ENCODE results near the gene BFSP1. TPM values are rescaled to one million over a fixed set of nuclear protein-coding genes. Genes with fewer than 3 reads are reported as not detected.

BFSP1 gene
- total RNA-seq, 1 donor from 2014 or later = 1.0 TPM

DNA sequence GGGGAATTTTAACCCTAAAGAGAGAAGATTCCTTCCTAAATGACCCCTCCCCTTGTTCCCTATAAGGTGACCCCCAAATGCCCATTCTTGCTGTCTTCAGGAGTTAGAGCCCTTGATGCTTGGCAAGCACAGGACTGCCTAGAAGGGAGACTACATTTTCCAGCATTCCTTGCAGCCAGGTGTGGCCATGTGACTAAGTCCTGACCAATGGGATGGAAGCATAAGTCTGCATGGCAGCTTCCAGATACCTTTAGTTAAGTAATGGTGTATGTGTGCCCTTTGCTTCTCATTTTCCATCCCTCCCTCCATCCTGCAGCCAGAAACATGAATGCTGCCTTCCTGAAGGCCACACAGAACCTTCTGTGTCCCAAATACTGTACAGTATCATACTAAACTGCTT lies 5.5 kb downstream of the BFSP1 start:
- H3K9ac ChIP-seq (ENCODE audit: low read depth in 1 of 3, low read length in 3 of 3) = no peak overlapping the region
- peaks cover 3 to 10% (median 8%) of the 10 kb centered on the region in 3 donors for H3K4me1 ChIP-seq (ENCODE audit: control insufficient read depth in 3 of 3, insufficient read depth in 3 of 3, low read length in 3 of 3)
- peaks cover 0 to 4% (median 0%) of the 10 kb centered on the region in 3 donors for H3K27me3 ChIP-seq (ENCODE audit: control insufficient read depth in 3 of 3, insufficient read depth in 3 of 3, low read length in 3 of 3)
- H3K4me3 ChIP-seq (ENCODE audit: low read length in 3 of 3) = no peak overlapping the region
- H3K9me3 ChIP-seq (ENCODE audit: control insufficient read depth in 3 of 3, low read length in 3 of 3) = no peaks in the 10 kb centered on the region
- no peaks in the 10 kb centered on the region for H3K36me3 ChIP-seq (ENCODE audit: control insufficient read depth in 3 of 3, insufficient read depth in 3 of 3, low read length in 3 of 3)
- H3K27ac ChIP-seq (ENCODE audit: low read depth, low read length) = no peak overlapping the region

- no peaks in the 10 kb centered on the region for H3K36me3 ChIP-seq (ENCODE audit: control insufficient read depth in 3 of 3, insufficient read depth in 3 of 3, low read length in 3 of 3)
- H3K4me1 ChIP-seq (ENCODE audit: control insufficient read depth in 3 of 3, insufficient read depth in 3 of 3, low read length in 3 of 3) = peaks cover 6 to 8% (median 6%) of the 10 kb centered on the region in 3 donors
- no peak overlapping the region for H3K4me3 ChIP-seq (ENCODE audit: low read length in 3 of 3)
- no peak overlapping the region for H3K27ac ChIP-seq (ENCODE audit: low read depth, low read length)
- no peaks in the 10 kb centered on the region for H3K27me3 ChIP-seq (ENCODE audit: control insufficient read depth in 3 of 3, insufficient read depth in 3 of 3, low read length in 3 of 3)
- no peak overlapping the region for H3K9ac ChIP-seq (ENCODE audit: low read depth in 1 of 3, low read length in 3 of 3)
- no peaks in the 10 kb centered on the region for H3K9me3 ChIP-seq (ENCODE audit: control insufficient read depth in 3 of 3, low read length in 3 of 3)
Measured at GRCh38 chr20:17525132-17525531, 6.0 kb downstream of the BFSP1 start.

GRCh38 chr20:17524560-17524959 lies 6.6 kb downstream of the BFSP1 start:
- no peaks in the 10 kb centered on the region for H3K9me3 ChIP-seq (ENCODE audit: control insufficient read depth in 3 of 3, low read length in 3 of 3)
- H3K27ac ChIP-seq (ENCODE audit: low read depth, low read length) = no peak overlapping the region
- peaks cover 6 to 8% (median 6%) of the 10 kb centered on the region in 3 donors for H3K4me1 ChIP-seq (ENCODE audit: control insufficient read depth in 3 of 3, insufficient read depth in 3 of 3, low read length in 3 of 3)
- H3K4me3 ChIP-seq (ENCODE audit: low read length in 3 of 3) = no peak overlapping the region
- no peaks in the 10 kb centered on the region for H3K27me3 ChIP-seq (ENCODE audit: control insufficient read depth in 3 of 3, insufficient read depth in 3 of 3, low read length in 3 of 3)
- no peak overlapping the region for H3K9ac ChIP-seq (ENCODE audit: low read depth in 1 of 3, low read length in 3 of 3)
- no peaks in the 10 kb centered on the region for H3K36me3 ChIP-seq (ENCODE audit: control insufficient read depth in 3 of 3, insufficient read depth in 3 of 3, low read length in 3 of 3)

- H3K27ac ChIP-seq (ENCODE audit: low read depth, low read length) = no peak overlapping the region
- no peak overlapping the region for H3K9ac ChIP-seq (ENCODE audit: low read depth in 1 of 3, low read length in 3 of 3)
- H3K36me3 ChIP-seq (ENCODE audit: control insufficient read depth in 3 of 3, insufficient read depth in 3 of 3, low read length in 3 of 3) = no peaks in the 10 kb centered on the region
- H3K9me3 ChIP-seq (ENCODE audit: control insufficient read depth in 3 of 3, low read length in 3 of 3) = no peaks in the 10 kb centered on the region
- H3K4me1 ChIP-seq (ENCODE audit: control insufficient read depth in 3 of 3, insufficient read depth in 3 of 3, low read length in 3 of 3) = peaks cover 6 to 8% (median 6%) of the 10 kb centered on the region in 3 donors
- H3K27me3 ChIP-seq (ENCODE audit: control insufficient read depth in 3 of 3, insufficient read depth in 3 of 3, low read length in 3 of 3) = no peaks in the 10 kb centered on the region
- H3K4me3 ChIP-seq (ENCODE audit: low read length in 3 of 3) = no peak overlapping the region
Measured at GRCh38 chr20:17523326-17523725, 7.9 kb downstream of the BFSP1 start.

DNA sequence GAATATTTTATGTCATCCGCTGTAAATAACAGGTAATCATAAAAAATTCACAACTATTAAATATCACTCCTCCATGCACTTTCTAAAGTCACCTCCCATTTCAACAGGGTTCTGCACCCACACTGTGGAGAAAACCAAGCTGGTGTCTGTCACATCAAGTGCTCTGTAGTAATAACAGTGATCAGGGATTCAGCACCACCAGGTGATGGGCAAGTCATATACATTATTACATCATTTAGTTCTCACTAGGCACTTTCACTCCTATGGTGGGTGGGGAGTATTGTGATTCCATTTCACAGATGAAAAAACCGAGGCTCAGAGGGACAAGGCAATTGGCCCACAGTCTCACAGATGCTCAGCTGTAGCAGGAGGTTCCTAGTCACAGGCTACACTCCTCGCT lies 8.7 kb downstream of the BFSP1 start:
- Histone ChIP-seq H3K4me3 (ENCODE audit: low read length in 3 of 3) (no peak overlapping the region), H3K36me3 (ENCODE audit: control insufficient read depth in 3 of 3, insufficient read depth in 3 of 3, low read length in 3 of 3) (no peaks in the 10 kb centered on the region), H3K9me3 (ENCODE audit: control insufficient read depth in 3 of 3, low read length in 3 of 3) (no peaks in the 10 kb centered on the region), H3K9ac (ENCODE audit: low read depth in 1 of 3, low read length in 3 of 3) (no peak overlapping the region), H3K27me3 (ENCODE audit: control insufficient read depth in 3 of 3, insufficient read depth in 3 of 3, low read length in 3 of 3) (no peaks in the 10 kb centered on the region), H3K27ac (ENCODE audit: low read depth, low read length) (no peak overlapping the region), H3K4me1 (ENCODE audit: control insufficient read depth in 3 of 3, insufficient read depth in 3 of 3, low read length in 3 of 3) (peaks cover 6 to 8% (median 6%) of the 10 kb centered on the region in 3 donors)

- Histone ChIP-seq H3K4me1 (ENCODE audit: control insufficient read depth in 3 of 3, insufficient read depth in 3 of 3, low read length in 3 of 3) (peaks cover 6 to 8% (median 6%) of the 10 kb centered on the region in 3 donors), H3K9me3 (ENCODE audit: control insufficient read depth in 3 of 3, low read length in 3 of 3) (no peaks in the 10 kb centered on the region), H3K36me3 (ENCODE audit: control insufficient read depth in 3 of 3, insufficient read depth in 3 of 3, low read length in 3 of 3) (no peaks in the 10 kb centered on the region), H3K9ac (ENCODE audit: low read depth in 1 of 3, low read length in 3 of 3) (no peak overlapping the region), H3K4me3 (ENCODE audit: low read length in 3 of 3) (no peak overlapping the region), H3K27ac (ENCODE audit: low read depth, low read length) (no peak overlapping the region), H3K27me3 (ENCODE audit: control insufficient read depth in 3 of 3, insufficient read depth in 3 of 3, low read length in 3 of 3) (no peaks in the 10 kb centered on the region)
Measured at GRCh38 chr20:17520583-17520982, 10.6 kb downstream of the BFSP1 start.

- Histone ChIP-seq H3K27me3 (ENCODE audit: control insufficient read depth in 3 of 3, insufficient read depth in 3 of 3, low read length in 3 of 3) (no peaks in the 10 kb centered on the region), H3K9ac (ENCODE audit: low read depth in 1 of 3, low read length in 3 of 3) (no peak overlapping the region), H3K4me3 (ENCODE audit: low read length in 3 of 3) (no peak overlapping the region), H3K36me3 (ENCODE audit: control insufficient read depth in 3 of 3, insufficient read depth in 3 of 3, low read length in 3 of 3) (no peaks in the 10 kb centered on the region), H3K4me1 (ENCODE audit: control insufficient read depth in 3 of 3, insufficient read depth in 3 of 3, low read length in 3 of 3) (peaks cover 6 to 8% (median 6%) of the 10 kb centered on the region in 3 donors), H3K27ac (ENCODE audit: low read depth, low read length) (no peak overlapping the region), H3K9me3 (ENCODE audit: control insufficient read depth in 3 of 3, low read length in 3 of 3) (no peaks in the 10 kb centered on the region)
Measured at GRCh38 chr20:17519606-17520285, 11.4 kb downstream of the BFSP1 start.

DNA sequence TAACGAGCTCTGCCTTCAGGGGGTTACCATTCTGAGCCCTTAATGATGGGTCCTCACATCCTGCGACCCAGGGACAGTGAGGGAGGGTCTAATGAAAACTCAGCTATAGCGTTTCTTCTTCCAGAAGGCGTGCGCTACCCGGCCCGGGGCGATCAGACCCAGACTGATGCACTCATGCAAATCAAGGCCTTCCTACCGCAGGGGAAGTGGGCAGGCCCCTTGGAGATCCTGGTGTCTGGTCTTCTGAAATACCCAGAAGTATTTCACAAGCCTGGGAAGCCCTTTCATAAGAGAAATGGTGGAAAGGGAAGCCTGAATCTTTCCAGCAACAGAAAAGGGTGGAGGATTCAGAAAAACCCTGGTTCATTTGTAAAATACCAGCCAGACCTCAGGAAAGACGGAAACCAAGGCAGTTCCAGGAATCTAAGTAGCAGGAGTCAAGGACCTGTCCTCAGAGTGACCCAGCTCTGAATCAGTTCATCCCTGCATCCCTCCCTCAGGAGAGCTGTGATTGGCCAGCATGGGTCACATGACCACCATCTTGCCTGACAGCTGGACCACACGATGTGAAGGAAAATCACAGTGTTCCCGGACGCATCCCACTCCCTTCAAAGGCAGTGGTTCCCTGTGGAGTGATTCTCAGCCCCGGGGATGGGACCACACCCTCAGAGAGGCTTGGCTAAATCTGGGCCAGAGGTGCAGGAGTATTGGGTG lies 12.7 kb downstream of the BFSP1 start:
- no peak overlapping the region for H3K9ac ChIP-seq (ENCODE audit: low read depth in 1 of 3, low read length in 3 of 3)
- H3K4me1 ChIP-seq (ENCODE audit: control insufficient read depth in 3 of 3, insufficient read depth in 3 of 3, low read length in 3 of 3) = peaks cover 1 to 6% (median 4%) of the 10 kb centered on the region in 3 donors
- no peak overlapping the region for H3K27ac ChIP-seq (ENCODE audit: low read depth, low read length)
- no peaks in the 10 kb centered on the region for H3K9me3 ChIP-seq (ENCODE audit: control insufficient read depth in 3 of 3, low read length in 3 of 3)
- no peaks in the 10 kb centered on the region for H3K36me3 ChIP-seq (ENCODE audit: control insufficient read depth in 3 of 3, insufficient read depth in 3 of 3, low read length in 3 of 3)
- H3K27me3 ChIP-seq (ENCODE audit: control insufficient read depth in 3 of 3, insufficient read depth in 3 of 3, low read length in 3 of 3) = no peaks in the 10 kb centered on the region
- no peak overlapping the region for H3K4me3 ChIP-seq (ENCODE audit: low read length in 3 of 3)

- Histone ChIP-seq H3K4me3 (ENCODE audit: low read length in 3 of 3) (no peak overlapping the region), H3K4me1 (ENCODE audit: control insufficient read depth in 3 of 3, insufficient read depth in 3 of 3, low read length in 3 of 3) (no peaks in the 10 kb centered on the region), H3K9ac (ENCODE audit: low read depth in 1 of 3, low read length in 3 of 3) (no peak overlapping the region), H3K36me3 (ENCODE audit: control insufficient read depth in 3 of 3, insufficient read depth in 3 of 3, low read length in 3 of 3) (no peaks in the 10 kb centered on the region), H3K27me3 (ENCODE audit: control insufficient read depth in 3 of 3, insufficient read depth in 3 of 3, low read length in 3 of 3) (no peaks in the 10 kb centered on the region), H3K27ac (ENCODE audit: low read depth, low read length) (no peak overlapping the region), H3K9me3 (ENCODE audit: control insufficient read depth in 3 of 3, low read length in 3 of 3) (no peaks in the 10 kb centered on the region)
Measured at GRCh38 chr20:17515053-17515452, 16.1 kb downstream of the BFSP1 start.

- Histone ChIP-seq H3K9ac (ENCODE audit: low read depth in 1 of 3, low read length in 3 of 3) (no peak overlapping the region), H3K27ac (ENCODE audit: low read depth, low read length) (no peak overlapping the region), H3K4me1 (ENCODE audit: control insufficient read depth in 3 of 3, insufficient read depth in 3 of 3, low read length in 3 of 3) (no peaks in the 10 kb centered on the region), H3K36me3 (ENCODE audit: control insufficient read depth in 3 of 3, insufficient read depth in 3 of 3, low read length in 3 of 3) (no peaks in the 10 kb centered on the region), H3K9me3 (ENCODE audit: control insufficient read depth in 3 of 3, low read length in 3 of 3) (no peaks in the 10 kb centered on the region), H3K27me3 (ENCODE audit: control insufficient read depth in 3 of 3, insufficient read depth in 3 of 3, low read length in 3 of 3) (no peaks in the 10 kb centered on the region), H3K4me3 (ENCODE audit: low read length in 3 of 3) (no peak overlapping the region)
Measured at GRCh38 chr20:17513939-17514338, 17.2 kb downstream of the BFSP1 start.

All from skeletal muscle tissue (tissue), 4 donors.